K562 (cell line): ENCODE measurements around the gene PUM2. TPM values are rescaled to one million over a fixed set of nuclear protein-coding genes. Genes with fewer than 3 reads are reported as not detected.

ENCODE experiments used
- ATAC-seq: fragments of 200-7000 bp; cut with Tn5 transposase; 3 replicates; pipeline ENCODE4 v1.9.1; 2020; ENCODE audit warnings: moderate library complexity
- BruUV-seq: library from RNA; stranded (reverse); fragments of 400-500 nt; replicated peaks from 2 replicates; lab custom pipeline; 2021; lab: Mats Ljungman, UMichigan
- CTCF ChIA-PET: fragments of 300-600 bp; formaldehyde crosslinking; extraction: SDS; loops from one replicate; lab custom pipeline; 2021; ENCODE audit warnings: low intra/inter-chr PET ratio; lab: Yijun Ruan, JAX
- POLR2A ChIA-PET: fragments of 300-600, 350-650 bp; sonication (Branson Sonifier 250); formaldehyde crosslinking; extraction: SDS; loops from one replicate; lab custom pipeline; 2021; ENCODE audit warnings: antibody characterized with exemption, inconsistent platforms; lab: Yijun Ruan, JAX
- DNase-seq, 4 experiments: peaks; one replicate each; pipeline versions ENCODE4 v3.0.0 to v3.0.0-alpha.2; 2011 to 2018; ENCODE audit warnings: low spot score in 3 of 4, mixed read lengths in 3 of 4; ENCODE audit errors: extremely low read depth in 1 of 4
- FAIRE-seq: peaks from 2 replicates; lab custom pipeline; 2011; peaks lifted over from hg19 to GRCh38; lab: Jason Lieb, UNC
- H2AFZ ChIP-seq: 2 replicates; pipeline ENCODE4 v1.6.0; 2011; ENCODE audit warnings: low read depth, low read length, control low read depth, inconsistent platforms
- H3K27ac ChIP-seq: fragments of 200-600 bp; 3 replicates; pipeline ENCODE4 v1.8.0; 2011; ENCODE audit warnings: low read depth, mild to moderate bottlenecking, control low read depth, inconsistent platforms, low read length, moderate library complexity, mixed read lengths; ENCODE audit errors: extremely low read depth
- H3K27me3 ChIP-seq, 2 experiments: fragments of 300-600 bp in 1 of 2; 2 replicates in 1 of 2; 3 replicates in 1 of 2; pipeline versions ENCODE4 v1.6.0 to v1.8.0; 2011; ENCODE audit warnings: inconsistent platforms in 2 of 2, low read length in 2 of 2, mild to moderate bottlenecking in 1 of 2, mixed read lengths in 1 of 2, moderate library complexity in 1 of 2; ENCODE audit not compliant: control insufficient read depth in 2 of 2, insufficient read depth in 2 of 2
- H3K36me3 ChIP-seq: fragments of 300-600 bp; 3 replicates; pipeline ENCODE4 v1.8.0; 2011; ENCODE audit warnings: mild to moderate bottlenecking, low read length, inconsistent platforms; ENCODE audit not compliant: control insufficient read depth, insufficient read depth
- H3K4me1 ChIP-seq, 2 experiments: fragments of 200-600 bp in 1 of 2; replicated peaks in 1 of 2; 2 replicates in 1 of 2; 3 replicates in 1 of 2; pipeline versions ENCODE4 v1.5.1 to v1.8.0; 2011; ENCODE audit warnings: inconsistent platforms in 2 of 2, low read length in 2 of 2, mild to moderate bottlenecking in 1 of 2, mixed read lengths in 1 of 2, moderate library complexity in 1 of 2; ENCODE audit not compliant: control insufficient read depth in 2 of 2, insufficient read depth in 2 of 2
- H3K4me2 ChIP-seq: 2 replicates; pipeline ENCODE4 v1.6.1; 2011; ENCODE audit warnings: low read length, control low read depth, inconsistent platforms, mixed read lengths; ENCODE audit not compliant: insufficient read depth
- H3K4me3 ChIP-seq: fragments of 200-600 bp; sonication (generic), shearing (Covaris generic); 2 replicates; pipeline ENCODE4 v1.5.1; 2016; ENCODE audit warnings: control low read depth, inconsistent platforms
- H3K79me2 ChIP-seq: fragments of 200-600 bp; 3 replicates; pipeline ENCODE4 v1.8.0; 2011; ENCODE audit warnings: low read length, inconsistent platforms; ENCODE audit not compliant: control insufficient read depth, insufficient read depth
- H3K9ac ChIP-seq, 2 experiments: 2 replicates each; pipeline versions ENCODE4 v1.6.0 to v1.6.1; 2011; ENCODE audit warnings: low read depth in 2 of 2, low read length in 2 of 2, control low read depth in 1 of 2, inconsistent platforms in 1 of 2, mild to moderate bottlenecking in 1 of 2, mixed read lengths in 1 of 2; ENCODE audit not compliant: insufficient read depth in 1 of 2
- H3K9me1 ChIP-seq: one replicate; pipeline ENCODE4 v1.6.0; 2011; ENCODE audit warnings: inconsistent platforms, mild to moderate bottlenecking, low read length, moderate library complexity; ENCODE audit not compliant: control insufficient read depth, insufficient read depth
- H3K9me3 ChIP-seq: replicated peaks from 2 replicates; pipeline ENCODE4 v1.5.1; 2011; ENCODE audit warnings: low read depth, low read length, inconsistent platforms; ENCODE audit not compliant: control insufficient read depth, insufficient read depth
- H4K20me1 ChIP-seq: replicated peaks from 2 replicates; pipeline ENCODE4 v1.6.1; 2011; ENCODE audit warnings: low read length, inconsistent platforms, mixed read lengths; ENCODE audit not compliant: control insufficient read depth, insufficient read depth
- ARHGAP35 ChIP-seq: fragments of 450-650 bp; IDR thresholded peaks from 2 replicates; pipeline ENCODE4 v1.6.1; 2018; ENCODE audit not compliant: partially characterized antibody
- HLTF ChIP-seq: fragments of 450-650 bp; IDR thresholded peaks from 2 replicates; pipeline ENCODE4 v1.6.1; 2016
- NCOA4 ChIP-seq: fragments of 450-650 bp; IDR thresholded peaks from 2 replicates; pipeline ENCODE4 v1.6.1; 2018; ENCODE audit warnings: mild to moderate bottlenecking; ENCODE audit not compliant: partially characterized antibody
- RFX1 ChIP-seq: fragments of 450-650 bp; IDR thresholded peaks from 2 replicates; pipeline ENCODE4 v1.6.1; 2016; ENCODE audit warnings: mild to moderate bottlenecking, moderate library complexity
- YY1 ChIP-seq, 3 experiments: IDR thresholded peaks; 2 replicates each; pipeline ENCODE4 v1.6.1; 2011; ENCODE audit warnings: low read length in 2 of 3, mild to moderate bottlenecking in 2 of 3, moderate library complexity in 2 of 3, borderline replicate concordance in 1 of 3, control low read depth in 1 of 3, low read depth in 1 of 3; ENCODE audit not compliant: insufficient read depth in 3 of 3, insufficient replicate concordance in 2 of 3, control insufficient read depth in 1 of 3, insufficient read length in 1 of 3; ENCODE audit errors: extremely low read depth in 1 of 3
- ZNF133 ChIP-seq: fragments of 250-450 bp; sonication (Bioruptor Pico); IDR thresholded peaks from 2 replicates; pipeline ENCODE4 v1.4.0; 2020; ENCODE audit warnings: mild to moderate bottlenecking
- ZNF217 ChIP-seq: sonication (generic); formaldehyde crosslinking; IDR thresholded peaks from 2 replicates; pipeline ENCODE4 v1.8.0; 2022; ENCODE audit warnings: mild to moderate bottlenecking, missing genetic modification reagents
- ZNF695 ChIP-seq: fragments of 450-650 bp; formaldehyde crosslinking; IDR thresholded peaks from 2 replicates; pipeline ENCODE4 v1.4.0; 2020; ENCODE audit warnings: mild to moderate bottlenecking, moderate library complexity
- WGBS: fragments of 100-300 bp; shearing (Covaris generic); methylation state at CpG from one replicate; pipeline ENCODE4 v1.1.6; 2016; ENCODE audit warnings: low coverage, mixed read lengths; ENCODE audit not compliant: insufficient coverage; ENCODE audit errors: missing lambda C conversion rate; 5-methylcytosine and 5-hydroxymethylcytosine counted together
- in situ Hi-C: fragments of 300-500 bp; cut with MboI; formaldehyde crosslinking; loops from 4 replicates; pipeline ENCODE4 v1.15.0; 2018; ENCODE audit warnings: inconsistent platforms, mixed read lengths
- intact Hi-C: fragments of 100-400 bp; cut with micrococcal nuclease; formaldehyde crosslinking; loops from 2 replicates; pipeline ENCODE4 v1.14.2; 2022
- polyA plus RNA-seq, 8 experiments: library from polyadenylated mRNA; depleted of rRNA in 4 of 8; stranded (reverse) in 5 of 8; unstranded in 3 of 8; fragments of >200 nt; fragmentation: Nextera tagmentation in 2 of 8; fragmentation: Illumina TruSeq in 1 of 8; extraction: Ambion mirVana in 2 of 8; extraction: Trizol in 1 of 8; gene quantifications; 2 replicates each; pipeline versions ENCODE4 v1.2.1 to v1.2.3, GENCODE V29; 2011 to 2014; ENCODE audit warnings: inconsistent platforms in 1 of 8, missing spikeins in 1 of 8
- total RNA-seq, 7 experiments: library from RNA; depleted of rRNA in 6 of 7; stranded (reverse); fragments of >200 nt in 6 of 7; fragmentation: Illumina TruSeq in 2 of 7; extraction: Trizol in 2 of 7; gene quantifications; 2 replicates each; pipeline versions ENCODE4 v1.2.1 to v1.2.3, GENCODE V29; 2011 to 2021; ENCODE audit warnings: low replicate concordance in 1 of 7
- TF ChIP-seq, protein P1 (sequence below): fragments of 200-800 bp; sonication (Bioruptor generic); IDR thresholded peaks from 2 replicates; pipeline ENCODE4 v1.6.1; 2016; ENCODE audit warnings: missing genetic modification characterization, missing compliant biosample characterization

PUM2 gene
- total and polyA plus RNA-seq, 9 of the 15 experiments (the other 6 are each of a cell fraction or from before 2014, with no cell fraction given), result 13.4 to 61.9 (median 28.3) TPM

GRCh38 chr2:20330192-20330591 is 20.5 kb downstream of the PUM2 start:
- 0 out of 2 replicates have a peak, but pooled peaks cover 10% of the 10 kb centered on the region for H4K20me1 ChIP-seq
- no peak for DNase-seq
- H2AFZ ChIP-seq, result no peak overlapping the region
- peaks cover 42% of the 10 kb centered on the region for H3K36me3 ChIP-seq
- TF ChIP-seq ZNF217 (CRISPR knock-in tag), result no peak
- TF ChIP-seq RFX1, result peak; percentile 47; the same call in 1 of the 2 replicates
- TF ChIP-seq, all 486 proteins: peak for 1
- WGBS, result 97% methylated on average over 3 of the region's 3 CpGs
- H3K4me1 ChIP-seq, result no peaks in the 10 kb centered on the region
- H3K4me2 ChIP-seq, result no peak overlapping the region
- ATAC-seq, result no peak
- in situ Hi-C loops (no loop called here), intact Hi-C loops (no loop called here)
- H3K4me3 ChIP-seq, result no peak overlapping the region
- POLR2A ChIA-PET, result no interaction called here
- no peak overlapping the region for H3K27ac ChIP-seq
- H3K9me1 ChIP-seq, result no peaks in the 10 kb centered on the region
- no peak overlapping the region for H3K9ac ChIP-seq
- BruUV-seq, result no TSS peak
- CTCF ChIA-PET, result no interaction called here
- no peaks in the 10 kb centered on the region for H3K27me3 ChIP-seq
- no peaks in the 10 kb centered on the region; the same call in 1 of the 2 replicates for H3K9me3 ChIP-seq
- no peak for FAIRE-seq
- H3K79me2 ChIP-seq, result peaks cover 99% of the 10 kb centered on the region

- ChIA-PET CTCF (no interaction called here), POLR2A (interaction anchor here (0.7 to 1.4 kb wide), 2 partner anchors 13 to 17 kb away, joined by 4 to 6 read pairs; no protein-coding TSS in a partner anchor)
- Histone ChIP-seq H3K79me2 (peaks cover 98% of the 10 kb centered on the region), H3K4me1 (no peaks in the 10 kb centered on the region), H3K27me3 (no peaks in the 10 kb centered on the region), H3K4me2 (no peak overlapping the region), H3K4me3 (no peak overlapping the region), H3K9ac (no peak overlapping the region), H3K9me1 (no peaks in the 10 kb centered on the region), H3K36me3 (peaks cover 60% of the 10 kb centered on the region), H3K9me3 (no peaks in the 10 kb centered on the region; the same call in 1 of the 2 replicates), H4K20me1 (0 out of 2 replicates have a peak, but pooled peaks cover 10% of the 10 kb centered on the region), H3K27ac (no peak overlapping the region; the same call in 2 of the 3 replicates), H2AFZ (no peak overlapping the region)
- DNase-seq (no peak), ATAC-seq (no peak), FAIRE-seq (no peak)
- 36% methylated on average over 1 of the region's 1 CpG for WGBS
- intact Hi-C loops, result no loop called here
- no TSS peak for BruUV-seq
- in situ Hi-C loops, result no loop called here
- TF ChIP-seq ZNF695 (CRISPR knock-in tag), result no peak
- TF ChIP-seq NCOA4, result no peak
- TF ChIP-seq, protein P1, sequence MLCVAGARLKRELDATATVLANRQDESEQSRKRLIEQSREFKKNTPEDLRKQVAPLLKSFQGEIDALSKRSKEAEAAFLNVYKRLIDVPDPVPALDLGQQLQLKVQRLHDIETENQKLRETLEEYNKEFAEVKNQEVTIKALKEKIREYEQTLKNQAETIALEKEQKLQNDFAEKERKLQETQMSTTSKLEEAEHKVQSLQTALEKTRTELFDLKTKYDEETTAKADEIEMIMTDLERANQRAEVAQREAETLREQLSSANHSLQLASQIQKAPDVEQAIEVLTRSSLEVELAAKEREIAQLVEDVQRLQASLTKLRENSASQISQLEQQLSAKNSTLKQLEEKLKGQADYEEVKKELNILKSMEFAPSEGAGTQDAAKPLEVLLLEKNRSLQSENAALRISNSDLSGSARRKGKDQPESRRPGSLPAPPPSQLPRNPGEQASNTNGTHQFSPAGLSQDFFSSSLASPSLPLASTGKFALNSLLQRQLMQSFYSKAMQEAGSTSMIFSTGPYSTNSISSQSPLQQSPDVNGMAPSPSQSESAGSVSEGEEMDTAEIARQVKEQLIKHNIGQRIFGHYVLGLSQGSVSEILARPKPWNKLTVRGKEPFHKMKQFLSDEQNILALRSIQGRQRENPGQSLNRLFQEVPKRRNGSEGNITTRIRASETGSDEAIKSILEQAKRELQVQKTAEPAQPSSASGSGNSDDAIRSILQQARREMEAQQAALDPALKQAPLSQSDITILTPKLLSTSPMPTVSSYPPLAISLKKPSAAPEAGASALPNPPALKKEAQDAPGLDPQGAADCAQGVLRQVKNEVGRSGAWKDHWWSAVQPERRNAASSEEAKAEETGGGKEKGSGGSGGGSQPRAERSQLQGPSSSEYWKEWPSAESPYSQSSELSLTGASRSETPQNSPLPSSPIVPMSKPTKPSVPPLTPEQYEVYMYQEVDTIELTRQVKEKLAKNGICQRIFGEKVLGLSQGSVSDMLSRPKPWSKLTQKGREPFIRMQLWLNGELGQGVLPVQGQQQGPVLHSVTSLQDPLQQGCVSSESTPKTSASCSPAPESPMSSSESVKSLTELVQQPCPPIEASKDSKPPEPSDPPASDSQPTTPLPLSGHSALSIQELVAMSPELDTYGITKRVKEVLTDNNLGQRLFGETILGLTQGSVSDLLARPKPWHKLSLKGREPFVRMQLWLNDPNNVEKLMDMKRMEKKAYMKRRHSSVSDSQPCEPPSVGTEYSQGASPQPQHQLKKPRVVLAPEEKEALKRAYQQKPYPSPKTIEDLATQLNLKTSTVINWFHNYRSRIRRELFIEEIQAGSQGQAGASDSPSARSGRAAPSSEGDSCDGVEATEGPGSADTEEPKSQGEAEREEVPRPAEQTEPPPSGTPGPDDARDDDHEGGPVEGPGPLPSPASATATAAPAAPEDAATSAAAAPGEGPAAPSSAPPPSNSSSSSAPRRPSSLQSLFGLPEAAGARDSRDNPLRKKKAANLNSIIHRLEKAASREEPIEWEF (CRISPR knock-in tag), result no peak
- no peak for TF ChIP-seq HLTF
- no peak for TF ChIP-seq ZNF133
- TF ChIP-seq YY1 (IDR thresholded peaks at IDR 0.05; ENCODE audit: borderline replicate concordance in 1 of 3, control insufficient read depth in 1 of 3, extremely low read depth in 1 of 3, insufficient read depth in 3 of 3, insufficient read length in 1 of 3, insufficient replicate concordance in 2 of 3, low read depth in 1 of 3, low read length in 2 of 3), result no peak
- no peak for TF ChIP-seq ARHGAP35
These were observed 23.3 kb downstream of the PUM2 start for GRCh38 chr2:20327370-20327769.
